HG03060 (cell line): ENCODE data around the gene PLEKHD1.

ENCODE experiments used
- ATAC-seq: cut with Tn5 transposase; IDR thresholded peaks from one replicate; pipeline ENCODE4 v1.9.1; 2021; ENCODE audit warnings: low read depth, moderate number of reproducible peaks; ENCODE audit not compliant: unreplicated experiment

Gene PLEKHD1

DNA sequence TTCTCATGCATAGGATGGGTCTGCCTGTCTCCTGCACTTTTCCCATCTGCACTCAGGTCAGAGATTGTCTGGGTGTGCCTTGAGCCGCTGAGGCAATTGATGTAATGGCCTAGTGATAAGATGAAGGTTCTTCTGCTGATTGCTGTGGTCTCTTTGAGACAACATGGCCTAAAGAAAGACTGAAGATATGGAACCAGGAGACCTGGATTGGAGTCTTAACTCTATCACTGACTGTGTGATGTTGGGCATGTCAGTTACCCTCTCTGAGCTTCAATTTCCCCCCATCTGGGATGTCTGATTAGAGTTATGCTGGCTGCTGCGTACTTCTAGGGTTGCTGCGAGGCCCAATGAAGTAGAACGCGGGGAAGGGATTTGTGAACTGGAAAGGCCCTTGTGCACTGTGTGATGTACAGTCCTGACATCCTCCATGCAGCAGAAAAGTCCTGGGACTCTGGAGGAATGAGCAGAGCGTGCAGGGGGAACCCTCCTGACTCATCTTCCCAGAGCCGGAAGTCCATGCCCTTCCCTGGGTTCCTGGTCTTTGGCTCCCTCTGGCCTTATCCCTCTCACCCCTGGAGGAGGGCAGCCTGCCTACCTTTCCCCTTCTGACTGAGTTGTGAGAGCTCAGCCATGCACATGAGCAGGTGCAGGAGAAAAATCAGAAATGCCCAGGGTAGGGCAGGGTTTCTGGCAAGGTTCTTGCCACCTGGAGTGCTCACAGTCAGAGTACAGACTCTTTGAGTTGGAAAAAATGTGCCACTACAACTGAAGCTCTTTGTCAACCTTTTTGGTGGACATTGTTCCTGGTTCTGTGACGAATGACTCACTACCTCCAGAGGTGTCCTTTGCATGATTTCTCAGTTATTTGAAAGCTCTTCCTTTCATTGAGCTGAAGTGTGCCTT, 21.1 kb downstream of the PLEKHD1 start:
- no peak for ATAC-seq

DNA sequence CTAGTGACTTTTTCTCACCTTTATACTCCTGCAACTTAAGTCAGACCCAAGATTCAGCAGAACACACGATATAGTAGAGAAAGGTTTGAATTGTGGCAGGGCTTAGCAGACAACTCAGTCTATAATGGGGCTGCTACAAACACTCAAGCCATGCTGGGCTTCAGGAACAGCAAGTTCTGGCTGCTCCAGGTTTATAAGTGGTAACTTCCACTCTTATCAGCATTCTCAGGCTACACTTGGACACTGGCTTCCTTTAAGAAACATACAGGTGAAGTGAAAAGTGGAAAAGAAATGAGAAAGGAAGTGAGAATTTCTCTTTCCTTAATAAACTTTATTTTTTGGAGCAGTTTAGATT, 21.7 kb downstream of the PLEKHD1 start:
- ATAC-seq, result no peak

DNA sequence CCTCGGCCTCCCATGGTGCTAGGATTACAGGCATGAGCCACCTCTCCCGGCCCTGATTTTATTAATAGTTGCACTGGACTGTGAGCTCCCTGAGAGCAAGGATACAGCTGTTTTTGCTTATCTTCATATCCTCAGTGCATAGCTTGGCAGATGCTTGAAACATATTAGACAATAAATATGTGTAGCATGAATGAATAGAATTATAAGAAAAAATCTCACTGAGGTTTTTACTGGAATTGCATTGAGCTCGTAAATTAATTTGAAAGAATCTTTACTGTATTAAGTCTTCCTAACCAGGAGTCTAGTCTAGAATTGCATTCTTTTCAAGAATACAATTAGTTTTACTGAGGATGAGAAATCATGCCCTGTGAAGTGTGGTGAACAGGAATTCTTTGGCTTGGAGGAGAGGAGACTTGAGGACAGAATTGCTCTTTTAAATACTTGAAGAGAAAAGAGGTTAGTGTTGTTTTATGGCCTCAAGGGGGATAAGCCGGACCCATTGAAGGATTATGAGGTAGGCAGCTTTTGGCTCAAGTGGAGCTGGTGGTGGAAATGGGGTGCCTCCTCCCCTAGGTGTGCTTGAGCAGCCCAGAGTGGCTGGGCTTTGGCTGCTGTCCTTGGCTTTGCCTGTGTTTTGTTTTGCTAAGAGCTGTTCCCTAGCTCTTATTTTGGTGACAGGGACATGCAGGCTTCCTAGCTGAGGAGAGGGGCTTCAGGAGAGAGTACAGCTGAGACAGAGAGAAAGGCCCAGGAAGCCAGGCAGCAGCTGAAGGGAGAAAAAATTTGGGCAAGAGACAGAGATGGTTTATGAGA, 34.0 kb downstream of the PLEKHD1 start:
- ATAC-seq, result no peak

DNA sequence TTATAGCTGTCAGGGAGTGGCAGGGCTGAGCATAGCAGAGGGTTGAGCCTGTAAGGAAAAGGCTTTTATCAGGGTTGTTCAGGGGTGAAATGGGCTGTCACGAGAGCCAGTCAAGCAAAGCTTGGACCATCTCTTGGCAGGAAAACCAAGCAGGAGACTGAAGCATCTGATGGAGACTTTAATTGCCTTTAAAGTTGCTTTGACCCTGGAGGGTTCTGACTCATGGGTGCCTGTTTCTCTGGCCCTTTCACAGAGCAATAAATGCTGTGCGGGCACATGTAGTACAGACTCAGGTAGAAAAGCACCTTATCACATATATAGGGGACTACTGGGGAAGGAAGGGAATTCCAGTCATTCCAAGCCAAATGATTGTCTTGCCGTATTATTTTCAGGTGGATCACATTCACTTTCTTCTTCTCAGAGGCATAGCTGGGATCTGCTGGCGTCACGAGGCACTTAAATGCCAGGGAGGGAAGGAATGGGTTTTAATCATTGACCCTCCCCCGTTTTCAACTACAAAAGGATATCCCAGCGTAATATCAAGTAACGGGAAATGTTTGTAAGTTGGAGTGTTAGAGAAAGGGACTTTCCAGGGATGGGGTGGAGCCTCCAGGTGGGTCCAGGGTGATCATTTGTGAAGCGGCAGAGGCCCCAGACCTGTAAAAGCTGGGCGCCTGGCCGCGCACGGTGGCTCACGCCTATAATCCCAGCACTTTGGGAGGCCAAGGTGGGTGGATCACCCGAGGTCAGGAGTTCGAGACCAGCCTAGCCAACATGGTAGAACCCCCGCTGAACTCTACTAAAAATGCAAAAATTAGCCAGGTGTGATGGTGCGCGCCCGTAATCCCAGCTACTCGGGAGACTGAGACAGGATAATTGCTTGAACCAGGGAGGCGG, 34.9 kb downstream of the PLEKHD1 start:
- ATAC-seq, result no peak

DNA sequence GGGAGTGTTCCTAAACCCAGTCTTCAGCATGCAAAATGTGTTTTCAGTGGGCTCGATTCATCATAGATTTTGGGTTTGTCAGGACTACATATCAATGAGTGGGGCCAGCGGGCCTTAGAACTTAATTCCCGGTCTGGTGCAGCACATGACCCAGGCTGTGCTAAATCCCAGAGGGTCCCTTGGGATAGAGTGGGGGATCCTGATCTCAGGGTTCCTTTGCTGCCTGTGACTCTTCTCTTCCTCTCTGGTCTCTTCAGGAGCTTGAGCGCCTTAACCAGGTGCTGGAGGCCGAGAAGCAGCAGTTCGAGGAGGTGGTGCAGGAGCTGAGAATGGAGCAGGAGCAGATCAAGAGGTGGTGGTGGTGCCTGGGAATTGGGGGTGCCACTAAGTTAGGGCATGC, 37.5 kb downstream of the PLEKHD1 start:
- no peak for ATAC-seq

DNA sequence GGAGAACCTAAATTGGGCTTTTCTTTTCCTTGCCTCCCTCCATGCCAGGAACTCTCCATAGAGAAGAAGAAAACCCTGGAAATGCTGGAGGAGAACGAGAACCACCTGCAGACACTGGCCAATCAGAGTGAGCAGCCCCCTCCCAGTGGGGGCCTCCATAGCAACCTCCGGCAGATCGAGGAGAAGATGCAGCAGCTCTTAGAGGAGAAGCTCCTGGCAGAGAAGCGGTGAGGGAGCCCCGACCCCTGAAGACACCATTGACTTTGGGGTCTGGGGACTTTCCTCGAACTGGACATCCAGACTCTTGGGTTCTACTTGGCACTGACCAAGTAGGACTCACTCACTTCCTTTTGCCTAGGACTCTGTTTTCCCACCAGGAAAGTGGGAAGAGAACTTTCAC, 41.4 kb downstream of the PLEKHD1 start:
- no peak for ATAC-seq

DNA sequence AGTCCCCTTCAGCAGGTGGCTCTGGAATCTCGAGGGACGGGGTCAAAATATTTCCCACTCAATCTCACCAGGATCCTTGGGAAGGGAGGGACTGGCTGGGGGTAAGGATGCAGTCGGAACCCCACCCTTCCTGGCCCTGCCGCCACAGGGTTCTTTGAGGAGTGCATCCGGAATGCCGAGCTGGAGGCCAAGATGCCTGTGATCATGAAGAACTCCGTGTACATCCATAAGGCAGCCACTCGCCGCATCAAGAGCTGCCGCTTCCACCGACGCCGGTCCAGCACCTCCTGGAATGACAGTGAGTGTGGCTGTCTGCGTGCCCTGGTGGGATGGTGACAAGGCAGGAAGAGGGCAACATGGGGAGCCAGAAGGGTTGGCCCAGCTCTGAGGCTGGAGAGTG, 43.1 kb downstream of the PLEKHD1 start:
- ATAC-seq, result no peak

DNA sequence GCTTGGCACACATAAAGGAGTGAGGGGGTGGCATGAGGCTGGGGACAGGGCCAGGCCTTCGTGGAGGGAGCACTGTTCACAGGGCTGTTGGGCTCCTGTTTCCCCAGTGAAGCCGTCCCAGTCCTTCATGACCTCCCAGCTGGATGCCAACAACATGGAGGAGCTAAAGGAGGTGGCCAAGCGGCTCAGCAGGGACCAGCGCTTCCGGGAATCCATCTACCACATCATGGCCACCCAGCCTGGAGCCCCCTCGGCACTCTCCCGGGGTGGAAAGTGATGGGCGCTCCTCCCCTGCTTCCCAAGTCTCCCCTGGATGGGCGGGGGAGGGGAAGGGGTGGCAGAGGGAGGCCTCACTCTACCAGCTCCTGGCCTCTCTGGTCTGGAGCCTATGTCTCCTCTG, 43.6 kb downstream of the PLEKHD1 start:
- ATAC-seq, result no peak

DNA sequence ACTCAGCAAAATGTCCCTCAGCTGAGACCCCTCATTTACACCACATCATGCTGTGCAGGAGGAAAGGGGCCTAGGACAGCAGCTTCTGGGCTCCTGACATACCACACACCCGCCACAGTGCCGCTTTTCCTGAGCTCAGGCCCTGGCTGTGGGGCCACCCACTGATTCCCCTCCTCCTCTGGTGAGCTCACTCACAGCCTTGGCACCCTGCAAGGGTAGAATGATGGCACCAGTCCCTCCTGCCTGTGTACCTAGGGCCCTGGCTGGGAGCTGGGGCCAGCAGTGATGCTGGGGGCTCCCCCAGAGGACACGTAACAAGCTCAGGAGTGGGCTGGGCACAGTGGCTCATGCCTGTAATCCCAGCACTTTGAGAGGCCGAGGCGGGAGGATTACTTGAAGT, 44.4 kb downstream of the PLEKHD1 start:
- no peak for ATAC-seq

DNA sequence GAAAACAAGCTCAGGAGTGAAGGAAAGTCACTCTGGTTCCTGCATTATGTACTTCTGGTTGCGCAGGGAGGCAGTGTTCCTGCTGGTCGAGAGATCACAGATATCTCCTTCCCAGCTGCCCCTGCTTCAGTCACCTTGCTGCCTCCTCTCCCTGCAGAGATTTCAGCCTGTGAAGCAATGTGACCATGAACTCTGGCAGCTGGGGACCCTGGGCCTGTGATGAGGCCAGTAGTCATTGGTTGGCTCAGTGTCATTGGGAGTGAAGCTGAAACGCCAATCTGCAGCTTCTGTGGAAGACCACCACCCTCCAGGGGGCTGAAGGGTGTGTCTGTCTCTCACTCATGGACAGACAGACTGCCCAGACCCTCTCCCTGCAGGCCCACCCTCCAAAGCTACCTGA, 45.0 kb downstream of the PLEKHD1 start:
- no peak for ATAC-seq

DNA sequence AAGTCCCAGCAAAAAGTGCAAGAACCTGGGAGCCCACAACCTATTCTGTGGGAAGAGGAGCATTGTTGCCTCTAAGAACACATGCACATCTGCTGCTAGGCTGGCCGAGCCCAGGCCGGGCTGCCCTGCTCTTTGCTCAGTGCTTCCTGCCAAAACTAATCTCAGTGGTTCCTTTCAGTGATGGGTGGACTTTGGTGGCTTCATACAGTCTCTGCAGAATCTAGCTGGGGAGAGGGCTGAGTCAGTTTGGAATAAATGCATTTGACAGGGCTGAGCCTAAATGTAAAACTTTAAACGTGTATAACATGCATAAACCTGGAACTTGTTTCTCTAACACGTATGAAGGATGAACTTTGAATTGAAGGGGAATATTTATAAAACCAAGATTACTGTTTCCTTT, 45.6 kb downstream of the PLEKHD1 start:
- no peak for ATAC-seq

DNA sequence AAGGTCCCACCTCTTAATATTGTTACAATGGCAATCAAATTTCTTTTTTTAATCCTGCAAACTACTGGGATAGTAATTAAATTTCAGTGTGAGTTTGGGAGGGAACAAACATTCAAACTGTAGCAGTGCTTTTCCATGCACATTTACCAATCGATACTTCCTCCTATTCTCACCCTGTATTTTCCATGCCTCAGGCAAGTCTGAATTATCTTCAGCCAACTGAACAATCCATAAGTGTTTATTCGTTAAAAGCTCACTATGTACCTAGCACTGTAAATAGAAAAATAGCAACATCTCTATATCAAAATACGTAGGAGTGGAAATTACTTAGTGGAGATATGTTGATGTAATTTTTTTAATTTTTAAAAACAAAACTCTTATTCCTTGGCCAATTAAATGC, 46.6 kb downstream of the PLEKHD1 start:
- no peak for ATAC-seq

DNA sequence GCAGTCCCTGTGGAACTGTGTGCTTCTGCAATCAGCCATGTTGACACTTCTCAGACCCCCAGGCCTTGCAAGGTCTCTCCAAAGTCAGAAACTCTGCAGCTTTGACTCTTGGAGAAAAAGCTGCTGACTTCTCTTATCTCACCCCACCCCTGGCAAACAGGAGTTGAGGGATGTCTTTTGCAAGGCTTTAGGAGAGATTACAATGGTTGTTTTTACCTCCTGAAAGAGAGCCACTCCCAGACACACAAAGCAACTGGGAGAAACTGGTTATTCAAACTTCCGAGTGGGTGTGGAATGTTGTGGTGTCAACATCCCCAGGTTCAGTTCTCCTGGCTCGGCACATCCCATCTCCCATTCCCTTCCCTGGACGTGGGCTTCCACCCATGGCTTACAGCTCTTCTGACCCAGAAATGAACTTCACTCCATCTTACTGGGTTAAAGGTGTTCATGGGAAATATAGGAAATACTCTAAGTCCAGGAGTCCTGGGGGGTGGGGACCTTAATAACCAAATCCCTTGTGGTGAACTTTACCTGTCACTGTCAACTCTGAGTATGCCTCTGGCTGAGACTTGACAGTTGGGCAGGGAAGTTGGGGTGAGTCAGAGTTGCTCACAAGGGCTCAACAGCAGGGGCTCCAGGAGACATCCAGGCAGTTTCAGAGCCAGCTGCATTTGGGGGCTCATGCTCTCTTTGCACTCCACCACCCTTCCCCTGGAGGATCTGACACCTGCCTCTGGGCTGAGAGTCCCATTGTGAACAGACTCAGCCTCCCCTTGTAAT, 48.2 kb downstream of the PLEKHD1 start:
- ATAC-seq, result no peak

DNA sequence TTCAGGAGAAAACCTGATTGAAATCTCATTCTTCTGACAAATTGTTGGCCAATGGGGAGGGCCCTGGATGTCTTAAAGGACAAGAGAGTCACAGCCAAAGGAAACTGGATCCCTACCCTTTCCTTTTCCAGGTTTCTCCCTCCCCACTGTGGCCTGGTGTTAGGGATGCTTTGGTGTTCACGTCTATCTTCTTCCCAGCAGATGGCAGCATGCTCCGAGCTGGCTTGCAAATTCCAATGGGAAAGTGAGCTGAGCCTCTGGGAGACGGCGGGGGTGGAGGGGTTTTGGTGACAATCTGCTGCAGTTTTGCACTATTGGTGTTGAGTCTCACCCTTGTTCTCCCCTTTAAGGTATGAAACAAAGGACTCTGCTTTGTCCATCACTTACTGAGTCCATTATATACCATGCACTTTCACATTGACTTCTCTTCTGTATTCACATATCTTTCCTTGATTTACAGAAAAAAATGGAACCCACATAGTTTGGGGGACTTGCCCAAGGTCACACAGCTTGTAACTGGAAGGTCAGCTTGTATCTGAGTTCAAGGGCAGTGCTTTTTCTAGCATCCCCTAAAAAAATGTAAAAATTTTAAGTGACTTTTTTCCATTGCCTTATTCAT, 50.8 kb downstream of the PLEKHD1 start:
- no peak for ATAC-seq

DNA sequence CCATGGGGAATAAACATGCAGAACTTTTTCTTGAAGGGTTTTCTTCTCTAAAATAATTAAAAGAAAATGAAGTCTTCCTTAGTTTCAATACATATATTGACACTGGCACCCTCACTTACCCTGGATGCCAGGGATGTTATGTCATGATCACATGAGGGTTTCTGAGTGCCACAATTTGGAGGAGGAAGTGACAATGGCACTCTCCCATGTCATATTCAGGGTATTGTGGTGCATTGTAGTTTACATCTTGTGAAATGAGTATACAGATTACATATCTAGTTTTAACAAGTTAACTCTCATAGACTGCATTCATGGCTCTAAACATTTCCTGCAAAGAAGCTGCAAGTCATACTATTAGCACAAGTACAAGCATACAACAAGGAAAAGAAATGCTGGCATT, 52.4 kb downstream of the PLEKHD1 start:
- ATAC-seq, result no peak

DNA sequence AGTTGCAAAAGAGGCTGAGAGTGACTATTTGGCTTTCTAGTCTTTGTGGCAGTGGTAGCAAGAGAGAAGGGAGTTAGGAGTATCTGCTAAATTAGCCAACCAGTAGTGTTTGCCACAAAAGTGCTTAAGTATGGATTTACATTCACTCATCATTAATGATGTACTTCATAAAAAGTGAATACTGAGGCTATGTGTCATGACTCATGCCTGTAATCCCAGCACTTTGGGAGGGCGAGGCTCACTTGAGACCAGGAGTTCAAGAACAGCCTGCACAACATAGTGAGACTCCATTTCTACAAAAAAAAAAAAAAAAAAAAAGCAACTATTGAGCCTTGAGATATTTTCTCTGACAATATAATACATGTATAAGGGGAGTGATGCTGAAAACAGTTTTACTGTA, 53.4 kb downstream of the PLEKHD1 start:
- ATAC-seq, result no peak

DNA sequence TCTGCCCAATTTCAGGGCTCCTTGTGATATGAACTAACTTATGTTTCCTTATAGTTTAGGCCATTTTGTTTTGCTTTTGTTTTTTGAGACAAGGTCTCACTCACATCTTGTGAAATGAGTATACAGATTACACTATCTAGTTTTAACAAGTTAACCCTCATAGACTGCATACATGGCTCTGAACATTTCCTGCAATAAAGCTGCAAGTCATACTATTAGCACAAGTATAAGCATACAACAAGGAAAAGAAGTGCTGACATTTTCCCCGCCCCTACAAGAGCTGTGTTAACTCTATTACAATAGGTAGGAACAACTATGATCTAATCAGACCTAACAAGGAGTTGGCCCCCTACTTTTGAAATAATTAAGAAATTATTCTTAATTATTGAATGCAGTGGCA, 54.2 kb downstream of the PLEKHD1 start:
- no peak for ATAC-seq

DNA sequence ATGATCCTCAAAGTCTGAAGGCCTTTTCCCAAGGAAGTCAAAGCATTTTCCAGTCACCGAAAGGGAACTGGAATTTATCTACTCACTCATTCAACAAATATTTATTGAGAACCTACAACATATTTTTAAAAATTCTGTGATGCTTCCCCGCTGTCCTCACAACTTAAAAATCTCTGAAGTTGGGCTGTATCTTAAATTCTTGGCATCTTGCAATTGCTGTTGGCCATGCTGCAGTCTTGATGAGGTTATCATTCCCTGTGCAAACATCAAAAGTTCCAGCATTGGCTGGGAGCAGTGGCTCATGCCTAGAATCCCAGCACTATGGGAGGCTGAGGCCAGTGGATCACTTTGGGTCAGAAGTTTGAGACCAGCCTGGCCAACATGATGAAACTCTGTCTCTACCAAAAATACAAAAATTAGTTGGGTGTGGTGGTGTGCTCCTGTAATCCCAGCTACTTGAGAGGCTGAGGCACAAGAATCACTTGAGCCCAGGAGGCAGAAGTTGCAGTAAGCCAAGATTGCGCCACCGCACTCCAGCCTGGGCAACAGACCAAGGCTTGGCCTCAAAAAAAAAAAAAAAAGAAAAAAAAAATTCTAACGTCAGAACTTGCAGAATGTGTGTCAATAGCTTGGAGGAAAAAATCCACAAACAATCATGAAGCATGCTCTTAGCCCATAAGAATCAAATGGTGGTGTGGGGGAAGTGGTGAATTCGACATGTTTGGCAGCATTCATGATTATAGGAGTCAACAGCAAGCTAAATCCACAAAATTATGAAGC, 55.3 kb downstream of the PLEKHD1 start:
- ATAC-seq, result no peak
